Measurements from ENCODE around the gene ZNF141. TPM values are rescaled to one million over a fixed set of nuclear protein-coding genes. Genes with fewer than 3 reads are reported as not detected.

The ZNF141 gene
- total RNA-seq, 1 donor from 2014 or later, result 10.3 TPM

DNA sequence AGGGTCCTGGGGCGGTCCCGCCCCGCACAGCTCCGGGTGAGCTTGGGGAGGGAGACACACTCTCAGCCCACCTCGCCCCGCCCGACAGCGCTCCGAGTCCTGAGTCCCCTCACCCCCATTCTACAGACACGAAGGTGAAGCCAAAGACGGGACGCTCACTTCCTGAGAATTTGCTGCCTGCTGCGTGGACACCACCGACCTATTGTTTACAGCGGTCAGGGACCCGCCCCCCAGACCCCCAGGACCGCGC, 796 bp upstream of the ZNF141 start:
- H3K9me3 ChIP-seq (ENCODE audit: insufficient read depth, low read depth, low read length), result no peaks in the 10 kb centered on the region
- no peak for FAIRE-seq
- H3K27ac Mint-ChIP-seq (ENCODE audit: unreplicated experiment), result no peak overlapping the region

DNA sequence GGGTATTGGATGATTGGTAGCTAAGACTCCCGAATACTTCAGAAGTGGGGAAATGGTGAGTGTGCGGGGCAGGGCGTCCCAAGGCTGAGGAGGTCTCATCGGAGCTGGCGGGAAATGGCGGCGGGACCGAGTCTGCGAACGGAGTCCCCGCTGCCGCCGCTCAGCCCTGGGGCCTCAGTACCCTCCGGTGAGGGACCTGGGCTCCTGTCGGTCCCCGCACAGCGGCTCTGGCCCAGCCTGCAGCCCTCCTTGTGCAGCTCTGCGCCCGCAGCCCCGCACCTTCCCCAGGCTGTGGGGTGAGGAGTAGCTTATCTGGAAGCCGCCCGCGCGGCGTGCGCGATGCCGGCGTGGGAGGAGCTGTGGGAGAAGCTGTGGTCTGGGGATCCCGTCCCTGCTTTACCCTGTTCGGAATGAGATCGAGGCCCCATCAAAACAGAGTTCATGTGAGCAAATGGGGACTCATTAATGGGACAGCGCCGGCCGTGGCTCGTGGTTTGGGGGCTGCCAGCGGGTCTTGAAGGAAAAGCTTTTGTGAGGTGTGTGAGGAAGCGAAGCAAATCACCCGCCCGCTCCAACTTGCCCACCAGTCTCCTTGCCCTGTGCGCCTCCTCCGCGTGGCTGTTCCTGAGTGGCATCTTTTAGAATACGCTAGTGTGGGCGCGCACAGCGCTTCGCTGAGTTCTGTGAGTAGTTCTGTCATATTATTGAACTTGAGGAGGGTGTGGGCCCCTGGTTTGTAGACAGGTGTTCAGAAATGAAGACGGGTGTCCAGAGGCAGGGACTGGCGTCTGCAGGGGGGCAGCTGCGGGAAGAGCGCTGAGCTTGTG, 531 bp downstream of the ZNF141 start:
- no peaks in the 10 kb centered on the region for H3K36me3 ChIP-seq (ENCODE audit: insufficient read depth, low read length)
- H3K27ac Mint-ChIP-seq (ENCODE audit: unreplicated experiment), result peak overlapping the region; percentile 97

More for the DNA sequence above, 796 bp upstream of the ZNF141 start:
- Mint-ChIP-seq H3K4me3 (ENCODE audit: unreplicated experiment) (peak overlapping the region; percentile 97), H3K4me1 (ENCODE audit: low read depth, unreplicated experiment) (peaks cover 9% of the 10 kb centered on the region), H3K27me3 (ENCODE audit: low read depth, unreplicated experiment) (peaks cover 3% of the 10 kb centered on the region), H3K9me3 (ENCODE audit: unreplicated experiment) (peaks cover 18% of the 10 kb centered on the region), H3K36me3 (ENCODE audit: low read depth, unreplicated experiment) (peaks cover 22% of the 10 kb centered on the region)
- peaks cover 7% of the 10 kb centered on the region for H3K4me1 ChIP-seq (ENCODE audit: insufficient read depth, low read length)
- TF ChIP-seq, protein P1, sequence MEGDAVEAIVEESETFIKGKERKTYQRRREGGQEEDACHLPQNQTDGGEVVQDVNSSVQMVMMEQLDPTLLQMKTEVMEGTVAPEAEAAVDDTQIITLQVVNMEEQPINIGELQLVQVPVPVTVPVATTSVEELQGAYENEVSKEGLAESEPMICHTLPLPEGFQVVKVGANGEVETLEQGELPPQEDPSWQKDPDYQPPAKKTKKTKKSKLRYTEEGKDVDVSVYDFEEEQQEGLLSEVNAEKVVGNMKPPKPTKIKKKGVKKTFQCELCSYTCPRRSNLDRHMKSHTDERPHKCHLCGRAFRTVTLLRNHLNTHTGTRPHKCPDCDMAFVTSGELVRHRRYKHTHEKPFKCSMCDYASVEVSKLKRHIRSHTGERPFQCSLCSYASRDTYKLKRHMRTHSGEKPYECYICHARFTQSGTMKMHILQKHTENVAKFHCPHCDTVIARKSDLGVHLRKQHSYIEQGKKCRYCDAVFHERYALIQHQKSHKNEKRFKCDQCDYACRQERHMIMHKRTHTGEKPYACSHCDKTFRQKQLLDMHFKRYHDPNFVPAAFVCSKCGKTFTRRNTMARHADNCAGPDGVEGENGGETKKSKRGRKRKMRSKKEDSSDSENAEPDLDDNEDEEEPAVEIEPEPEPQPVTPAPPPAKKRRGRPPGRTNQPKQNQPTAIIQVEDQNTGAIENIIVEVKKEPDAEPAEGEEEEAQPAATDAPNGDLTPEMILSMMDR (IDR thresholded peaks at IDR 0.05; ENCODE audit: insufficient read depth, low read depth, low read length), result no peak
- no peak for TF ChIP-seq EZH2 (IDR thresholded peaks at IDR 0.05; ENCODE audit: insufficient read depth, low read length)
- peaks cover 39% of the 10 kb centered on the region for H3K79me2 ChIP-seq (ENCODE audit: insufficient read depth, low read length)
- H3K9ac ChIP-seq (ENCODE audit: low read length), result peak overlapping the region; percentile 82
- peak overlapping the region; percentile 100 for H3K4me2 ChIP-seq (ENCODE audit: low read length)
- peak overlapping the region; percentile 80 for H3K4me3 ChIP-seq (ENCODE audit: insufficient read depth, low read depth, low read length)
- H3K27ac ChIP-seq (ENCODE audit: low read depth, low read length), result peak overlapping the region; percentile 69
- no peaks in the 10 kb centered on the region for H3K36me3 ChIP-seq (ENCODE audit: insufficient read depth, low read length)
- H4K20me1 ChIP-seq (ENCODE audit: insufficient read depth, low read length), result peaks cover 9% of the 10 kb centered on the region
- DNase-seq (ENCODE audit: low read depth), result no peak
- H2AFZ ChIP-seq (ENCODE audit: low read depth, low read length), result peak overlapping the region; percentile 100
- no peaks in the 10 kb centered on the region for H3K27me3 ChIP-seq (ENCODE audit: insufficient read depth, low read length)

More for the DNA sequence above, 531 bp downstream of the ZNF141 start:
- H2AFZ ChIP-seq (ENCODE audit: low read depth, low read length), result peak overlapping the region; percentile 100
- TF ChIP-seq EZH2 (IDR thresholded peaks at IDR 0.05; ENCODE audit: insufficient read depth, low read length), result no peak
- TF ChIP-seq, protein P1 (IDR thresholded peaks at IDR 0.05; ENCODE audit: insufficient read depth, low read depth, low read length), result no peak
- H3K9ac ChIP-seq (ENCODE audit: low read length), result peak overlapping the region; percentile 82
- H3K36me3 Mint-ChIP-seq (ENCODE audit: low read depth, unreplicated experiment), result peaks cover 32% of the 10 kb centered on the region
- peaks cover 9% of the 10 kb centered on the region for H3K4me1 Mint-ChIP-seq (ENCODE audit: low read depth, unreplicated experiment)
- no peaks in the 10 kb centered on the region for H3K9me3 ChIP-seq (ENCODE audit: insufficient read depth, low read depth, low read length)
- DNase-seq (ENCODE audit: low read depth) (peak; percentile 34), FAIRE-seq (no peak)
- H3K79me2 ChIP-seq (ENCODE audit: insufficient read depth, low read length), result peaks cover 51% of the 10 kb centered on the region
- H3K4me2 ChIP-seq (ENCODE audit: low read length), result peak overlapping the region; percentile 100
- H3K9me3 Mint-ChIP-seq (ENCODE audit: unreplicated experiment), result peaks cover 26% of the 10 kb centered on the region
- peaks cover 7% of the 10 kb centered on the region for H3K4me1 ChIP-seq (ENCODE audit: insufficient read depth, low read length)
- H3K27me3 Mint-ChIP-seq (ENCODE audit: low read depth, unreplicated experiment), result peaks cover 3% of the 10 kb centered on the region
- peak overlapping the region; percentile 69 for H3K27ac ChIP-seq (ENCODE audit: low read depth, low read length)
- H3K4me3 Mint-ChIP-seq (ENCODE audit: unreplicated experiment), result peak overlapping the region; percentile 97
- H4K20me1 ChIP-seq (ENCODE audit: insufficient read depth, low read length), result peaks cover 9% of the 10 kb centered on the region
- H3K27me3 ChIP-seq (ENCODE audit: insufficient read depth, low read length), result no peaks in the 10 kb centered on the region
- H3K4me3 ChIP-seq (ENCODE audit: insufficient read depth, low read depth, low read length), result peak overlapping the region; percentile 80

Data from astrocyte (in vitro differentiated cells and primary cell).